OCI-LY1 (cell line): ENCODE measurements around the gene WDFY2.

Experiments used
- H2AFZ ChIP-seq: fragments of 200-600 bp; sonication (generic), shearing (Covaris generic); 2 replicates; pipeline ENCODE4 v1.6.0; 2014; ENCODE audit warnings: antibody characterized with exemption, mild to moderate bottlenecking, low read length
- H3F3A ChIP-seq: fragments of 200-600 bp; sonication (generic), shearing (Covaris generic); 2 replicates; pipeline ENCODE4 v1.6.0; 2014; ENCODE audit warnings: mild to moderate bottlenecking, antibody characterized with exemption, low read length, moderate library complexity; ENCODE audit not compliant: insufficient read depth
- H3K27ac ChIP-seq: fragments of 200-600 bp; sonication (generic); 2 replicates; pipeline ENCODE4 v1.5.1; 2014; ENCODE audit warnings: low read length, mixed run types, mild to moderate bottlenecking, low read depth; ENCODE audit not compliant: poor library complexity, severe bottlenecking
- H3K27me3 ChIP-seq: fragments of 200-600 bp; sonication (generic); 2 replicates; pipeline ENCODE4 v1.6.0; 2014; ENCODE audit warnings: antibody characterized with exemption, mild to moderate bottlenecking, low read length, moderate library complexity; ENCODE audit not compliant: insufficient read depth
- H3K36me3 ChIP-seq: fragments of 200-600 bp; sonication (generic); 2 replicates; pipeline ENCODE4 v1.6.1; 2014; ENCODE audit warnings: mild to moderate bottlenecking, antibody characterized with exemption, low read length, moderate library complexity, mixed read lengths; ENCODE audit not compliant: insufficient read depth
- H3K4me1 ChIP-seq: fragments of 200-600 bp; sonication (generic); 2 replicates; pipeline ENCODE4 v1.5.1; 2014; ENCODE audit warnings: mild to moderate bottlenecking, low read length, moderate library complexity; ENCODE audit not compliant: insufficient read depth, severe bottlenecking
- H3K4me2 ChIP-seq: fragments of 200-600 bp; sonication (generic), shearing (Covaris generic); 2 replicates; pipeline ENCODE4 v1.6.1; 2014; ENCODE audit warnings: low read length
- H3K4me3 ChIP-seq: fragments of 200-600 bp; sonication (generic); 2 replicates; pipeline ENCODE4 v1.5.1; 2014; ENCODE audit warnings: low read length, low read depth, mild to moderate bottlenecking, mixed read lengths; ENCODE audit not compliant: poor library complexity, severe bottlenecking
- H3K79me2 ChIP-seq: fragments of 200-600 bp; shearing (Covaris generic); 2 replicates; pipeline ENCODE4 v1.6.1; 2016; ENCODE audit warnings: mixed run types, low read length, mixed read lengths; ENCODE audit not compliant: insufficient read depth
- H3K9ac ChIP-seq: fragments of 200-600 bp; sonication (generic), shearing (Covaris generic); 2 replicates; pipeline ENCODE4 v1.6.1; 2014; ENCODE audit warnings: mild to moderate bottlenecking, low read length, mixed read lengths
- H3K9me2 ChIP-seq: fragments of 200-600 bp; sonication (generic), shearing (Covaris generic); 2 replicates; pipeline ENCODE4 v1.6.1; 2014; ENCODE audit warnings: low read depth, mild to moderate bottlenecking, low read length, mixed read lengths
- H3K9me3 ChIP-seq: fragments of 200-600 bp; shearing (Covaris generic); 2 replicates; pipeline ENCODE4 v1.6.1; 2014; ENCODE audit warnings: low read length, mixed read lengths
- H4K20me1 ChIP-seq: fragments of 200-600 bp; sonication (generic), shearing (Covaris generic); 2 replicates; pipeline ENCODE4 v1.6.0; 2016; ENCODE audit warnings: mild to moderate bottlenecking, low read length; ENCODE audit not compliant: insufficient read depth
- EZH2 ChIP-seq: fragments of 200-600 bp; sonication (generic), shearing (Covaris generic); IDR thresholded peaks from 2 replicates; pipeline ENCODE4 v1.8.0; 2017; ENCODE audit warnings: borderline replicate concordance, mixed run types, mild to moderate bottlenecking, antibody characterized with exemption, low read length, moderate library complexity, mixed read lengths
- TF ChIP-seq, protein P1 (sequence below): fragments of 200-600 bp; sonication (generic), shearing (Covaris generic); IDR thresholded peaks from 2 replicates; pipeline ENCODE4 v1.5.1; 2017; ENCODE audit warnings: mild to moderate bottlenecking, antibody characterized with exemption, low read length, moderate library complexity, mixed read lengths

The WDFY2 gene

DNA sequence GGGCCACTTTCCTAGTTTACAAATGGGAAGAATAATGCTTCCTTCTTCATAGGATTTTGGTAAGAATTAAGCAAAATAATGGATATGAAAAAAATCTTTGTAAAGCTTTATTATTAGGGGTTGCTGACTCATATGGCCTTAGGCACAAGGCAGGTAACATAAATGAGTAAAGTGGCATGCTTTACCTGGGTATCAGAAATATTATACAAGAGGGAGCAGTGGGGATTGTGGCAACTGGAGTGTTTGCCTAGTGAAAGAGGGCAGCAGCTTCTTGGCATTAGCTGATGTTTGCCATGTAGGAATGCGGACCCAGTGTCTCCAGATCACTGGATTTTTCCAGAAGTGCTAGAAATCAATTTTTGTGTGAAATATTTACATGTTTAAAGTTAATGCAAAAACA is 19.5 kb downstream of the WDFY2 start:
- Histone ChIP-seq H3K4me1 (no peaks in the 10 kb centered on the region), H3F3A (no peaks in the 10 kb centered on the region), H3K9ac (no peak overlapping the region), H3K27ac (no peak overlapping the region), H2AFZ (no peak overlapping the region), H3K36me3 (no peaks in the 10 kb centered on the region), H3K9me2 (no peaks in the 10 kb centered on the region), H3K4me3 (no peak overlapping the region), H4K20me1 (no peaks in the 10 kb centered on the region), H3K79me2 (no peaks in the 10 kb centered on the region), H3K9me3 (no peaks in the 10 kb centered on the region), H3K4me2 (no peak overlapping the region), H3K27me3 (no peaks in the 10 kb centered on the region)
- TF ChIP-seq EZH2 = no peak
- TF ChIP-seq, protein P1, sequence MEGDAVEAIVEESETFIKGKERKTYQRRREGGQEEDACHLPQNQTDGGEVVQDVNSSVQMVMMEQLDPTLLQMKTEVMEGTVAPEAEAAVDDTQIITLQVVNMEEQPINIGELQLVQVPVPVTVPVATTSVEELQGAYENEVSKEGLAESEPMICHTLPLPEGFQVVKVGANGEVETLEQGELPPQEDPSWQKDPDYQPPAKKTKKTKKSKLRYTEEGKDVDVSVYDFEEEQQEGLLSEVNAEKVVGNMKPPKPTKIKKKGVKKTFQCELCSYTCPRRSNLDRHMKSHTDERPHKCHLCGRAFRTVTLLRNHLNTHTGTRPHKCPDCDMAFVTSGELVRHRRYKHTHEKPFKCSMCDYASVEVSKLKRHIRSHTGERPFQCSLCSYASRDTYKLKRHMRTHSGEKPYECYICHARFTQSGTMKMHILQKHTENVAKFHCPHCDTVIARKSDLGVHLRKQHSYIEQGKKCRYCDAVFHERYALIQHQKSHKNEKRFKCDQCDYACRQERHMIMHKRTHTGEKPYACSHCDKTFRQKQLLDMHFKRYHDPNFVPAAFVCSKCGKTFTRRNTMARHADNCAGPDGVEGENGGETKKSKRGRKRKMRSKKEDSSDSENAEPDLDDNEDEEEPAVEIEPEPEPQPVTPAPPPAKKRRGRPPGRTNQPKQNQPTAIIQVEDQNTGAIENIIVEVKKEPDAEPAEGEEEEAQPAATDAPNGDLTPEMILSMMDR = no peak

DNA sequence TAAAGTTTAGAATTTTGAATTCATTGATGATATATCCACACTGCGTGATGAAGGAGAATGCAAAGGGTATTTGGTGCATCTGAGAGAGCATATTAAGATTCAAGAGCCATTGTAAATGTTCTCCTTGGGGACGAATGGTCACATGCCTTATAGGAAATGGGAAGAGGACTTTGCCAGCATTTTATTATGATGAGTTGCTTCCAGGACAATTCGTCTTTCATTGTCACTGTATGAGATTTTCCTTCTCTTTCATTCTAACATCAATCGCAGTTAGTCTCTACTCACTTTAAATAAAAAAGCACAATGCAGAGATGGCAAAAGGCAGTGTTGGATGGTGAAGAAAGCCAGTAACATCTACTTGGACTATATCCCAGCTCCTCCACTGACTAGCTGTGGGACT is 21.4 kb downstream of the WDFY2 start:
- Histone ChIP-seq H3K79me2 (no peaks in the 10 kb centered on the region), H3F3A (no peaks in the 10 kb centered on the region; the same call in 1 of the 2 replicates), H3K4me2 (no peak overlapping the region), H2AFZ (no peak overlapping the region), H3K36me3 (no peaks in the 10 kb centered on the region), H3K27ac (no peak overlapping the region), H3K9me3 (no peaks in the 10 kb centered on the region), H4K20me1 (no peaks in the 10 kb centered on the region), H3K27me3 (no peaks in the 10 kb centered on the region), H3K4me1 (no peaks in the 10 kb centered on the region), H3K9me2 (no peaks in the 10 kb centered on the region), H3K4me3 (no peak overlapping the region), H3K9ac (no peak overlapping the region)
- TF ChIP-seq EZH2 = no peak
- TF ChIP-seq, protein P1 = no peak

DNA sequence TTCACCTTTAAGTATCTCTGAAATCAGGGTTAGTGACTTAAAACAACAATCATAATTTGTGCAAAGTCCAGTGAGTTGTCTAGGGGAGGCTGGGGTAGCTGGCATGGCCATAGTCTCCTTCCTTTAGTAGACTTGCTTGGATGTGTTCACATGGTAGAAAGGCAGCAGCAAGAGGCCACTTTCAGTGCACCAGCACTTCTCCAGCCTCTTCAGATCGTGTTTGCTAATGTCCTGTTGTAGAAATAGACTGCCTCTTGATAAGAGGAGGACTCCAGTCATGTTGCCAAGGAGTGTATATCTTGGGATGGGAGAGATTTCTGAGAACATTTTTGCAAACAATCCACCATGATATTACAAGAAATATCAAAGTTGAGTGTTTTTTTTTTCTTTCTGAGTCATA is 22.9 kb downstream of the WDFY2 start:
- Histone ChIP-seq H3K79me2 (no peaks in the 10 kb centered on the region), H2AFZ (no peak overlapping the region), H3K4me2 (no peak overlapping the region), H4K20me1 (no peaks in the 10 kb centered on the region), H3K27me3 (no peaks in the 10 kb centered on the region), H3K27ac (no peak overlapping the region), H3F3A (no peaks in the 10 kb centered on the region; the same call in 1 of the 2 replicates), H3K4me3 (no peak overlapping the region), H3K36me3 (no peaks in the 10 kb centered on the region), H3K9ac (no peak overlapping the region), H3K9me2 (no peaks in the 10 kb centered on the region), H3K4me1 (no peaks in the 10 kb centered on the region), H3K9me3 (no peaks in the 10 kb centered on the region)
- no peak for TF ChIP-seq EZH2
- TF ChIP-seq, protein P1 = no peak
